Measurements from ENCODE around the gene SNX30. TPM values are rescaled to one million over a fixed set of nuclear protein-coding genes. Genes with fewer than 3 reads are reported as not detected.

SNX30 gene
- total and polyA plus RNA-seq, 4 donors = 1.8 to 13.5 (median 6.5) TPM

DNA sequence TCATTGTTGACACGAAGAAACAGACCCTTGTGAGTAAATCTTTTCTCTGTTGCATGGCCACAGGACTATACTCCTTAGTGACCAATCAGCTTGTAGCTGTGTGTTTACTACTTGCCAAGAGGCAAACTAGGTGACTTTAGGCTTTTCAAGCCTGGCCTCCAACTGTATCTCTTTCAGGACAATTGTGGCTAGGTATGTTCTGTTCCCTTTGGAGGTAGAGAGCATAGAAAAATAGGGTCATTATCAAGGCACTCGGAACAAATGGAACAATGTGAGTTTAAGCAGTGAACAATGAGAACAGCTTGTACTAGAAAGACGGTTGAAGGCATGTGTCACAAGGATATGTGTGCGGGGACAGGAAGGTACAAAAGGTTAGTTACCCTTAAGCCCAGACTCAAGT lies 92.0 kb downstream of the SNX30 start:
- Histone ChIP-seq H3K27ac (ENCODE audit: low read depth in 1 of 2, low read length in 2 of 2) (no peak overlapping the region), H3K4me3 (ENCODE audit: low read depth in 1 of 3, low read length in 3 of 3) (no peak overlapping the region), H3K9ac (ENCODE audit: low read depth in 1 of 2, low read length in 2 of 2) (no peak overlapping the region), H3K9me3 (ENCODE audit: control insufficient read depth in 4 of 4, low read length in 3 of 4) (no peaks in the 10 kb centered on the region), H3K27me3 (ENCODE audit: control insufficient read depth in 4 of 4, insufficient read depth in 4 of 4, low read length in 3 of 4) (no peaks in the 10 kb centered on the region), H3K4me1 (ENCODE audit: control insufficient read depth in 4 of 4, insufficient read depth in 4 of 4, low read length in 3 of 4) (peaks cover 0 to 5% (median 0%) of the 10 kb centered on the region in 4 donors), H3K36me3 (ENCODE audit: control insufficient read depth in 4 of 4, insufficient read depth in 3 of 4, low read depth in 1 of 4, low read length in 3 of 4) (peaks cover 0 to 8% (median 1%) of the 10 kb centered on the region in 4 donors)
- WGBS = 95% methylated on average over 4 of the region's 4 CpGs
- no peak for DNase-seq (ENCODE audit: low spot score)
- TF ChIP-seq, protein P1, sequence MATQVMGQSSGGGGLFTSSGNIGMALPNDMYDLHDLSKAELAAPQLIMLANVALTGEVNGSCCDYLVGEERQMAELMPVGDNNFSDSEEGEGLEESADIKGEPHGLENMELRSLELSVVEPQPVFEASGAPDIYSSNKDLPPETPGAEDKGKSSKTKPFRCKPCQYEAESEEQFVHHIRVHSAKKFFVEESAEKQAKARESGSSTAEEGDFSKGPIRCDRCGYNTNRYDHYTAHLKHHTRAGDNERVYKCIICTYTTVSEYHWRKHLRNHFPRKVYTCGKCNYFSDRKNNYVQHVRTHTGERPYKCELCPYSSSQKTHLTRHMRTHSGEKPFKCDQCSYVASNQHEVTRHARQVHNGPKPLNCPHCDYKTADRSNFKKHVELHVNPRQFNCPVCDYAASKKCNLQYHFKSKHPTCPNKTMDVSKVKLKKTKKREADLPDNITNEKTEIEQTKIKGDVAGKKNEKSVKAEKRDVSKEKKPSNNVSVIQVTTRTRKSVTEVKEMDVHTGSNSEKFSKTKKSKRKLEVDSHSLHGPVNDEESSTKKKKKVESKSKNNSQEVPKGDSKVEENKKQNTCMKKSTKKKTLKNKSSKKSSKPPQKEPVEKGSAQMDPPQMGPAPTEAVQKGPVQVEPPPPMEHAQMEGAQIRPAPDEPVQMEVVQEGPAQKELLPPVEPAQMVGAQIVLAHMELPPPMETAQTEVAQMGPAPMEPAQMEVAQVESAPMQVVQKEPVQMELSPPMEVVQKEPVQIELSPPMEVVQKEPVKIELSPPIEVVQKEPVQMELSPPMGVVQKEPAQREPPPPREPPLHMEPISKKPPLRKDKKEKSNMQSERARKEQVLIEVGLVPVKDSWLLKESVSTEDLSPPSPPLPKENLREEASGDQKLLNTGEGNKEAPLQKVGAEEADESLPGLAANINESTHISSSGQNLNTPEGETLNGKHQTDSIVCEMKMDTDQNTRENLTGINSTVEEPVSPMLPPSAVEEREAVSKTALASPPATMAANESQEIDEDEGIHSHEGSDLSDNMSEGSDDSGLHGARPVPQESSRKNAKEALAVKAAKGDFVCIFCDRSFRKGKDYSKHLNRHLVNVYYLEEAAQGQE (IDR thresholded peaks at IDR 0.05) = no peak
- no peak for TF ChIP-seq RAD21 (IDR thresholded peaks at IDR 0.05)
- TF ChIP-seq JUND (IDR thresholded peaks at IDR 0.05) = no peak
- TF ChIP-seq YY1 (IDR thresholded peaks at IDR 0.05) = no peak
- no peak for TF ChIP-seq GABPA (IDR thresholded peaks at IDR 0.05 in 1 of 2, conservative IDR thresholded peaks at IDR 0.05 in 1 of 2)
- TF ChIP-seq HNF4G (IDR thresholded peaks at IDR 0.05) = no peak
- TF ChIP-seq FOXA2 (IDR thresholded peaks at IDR 0.05) = no peak

DNA sequence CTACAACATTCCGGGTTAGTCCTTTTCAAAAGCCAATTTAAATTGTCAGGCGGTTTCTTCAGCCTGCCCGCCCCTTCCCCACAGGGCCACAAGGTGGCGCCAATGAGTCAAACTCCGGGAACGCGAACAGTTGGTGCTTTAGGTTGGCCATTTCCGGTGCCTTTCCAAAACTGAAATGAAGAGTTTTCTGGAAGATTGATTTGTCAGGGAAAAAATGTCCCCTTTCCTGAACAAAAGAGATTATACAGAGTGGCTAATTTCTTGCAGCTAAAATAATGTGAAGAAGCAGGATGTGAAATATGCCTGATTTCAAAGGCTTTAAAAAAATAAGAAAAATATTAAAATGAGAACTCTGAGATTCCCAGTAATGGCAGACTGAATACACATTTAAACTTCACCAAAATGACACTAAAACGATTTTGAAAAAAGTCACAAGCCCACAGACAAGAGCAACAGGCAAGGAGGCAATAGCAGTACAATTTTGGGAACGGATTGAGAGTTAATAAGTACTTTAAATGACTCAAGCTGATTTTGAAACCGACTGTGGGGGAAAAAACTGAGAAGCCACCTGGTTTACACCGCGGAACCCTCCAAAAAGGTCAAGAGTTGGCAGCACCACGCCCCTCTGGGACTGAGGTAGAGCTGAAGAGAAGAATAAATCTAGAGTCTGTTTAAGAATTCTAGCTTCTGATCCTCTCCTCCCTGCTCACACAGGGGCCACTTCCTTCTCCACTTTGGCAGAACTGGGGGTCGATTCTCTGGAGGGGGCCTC lies 94.4 kb downstream of the SNX30 start:
- 32% methylated on average over 15 of the region's 15 CpGs for WGBS
- Histone ChIP-seq H3K9me3 (ENCODE audit: control insufficient read depth in 4 of 4, low read length in 3 of 4) (no peaks in the 10 kb centered on the region), H3K36me3 (ENCODE audit: control insufficient read depth in 4 of 4, insufficient read depth in 3 of 4, low read depth in 1 of 4, low read length in 3 of 4) (peaks cover 0 to 2% (median 0%) of the 10 kb centered on the region in 4 donors), H3K4me1 (ENCODE audit: control insufficient read depth in 4 of 4, insufficient read depth in 4 of 4, low read length in 3 of 4) (peaks cover 0 to 5% (median 0%) of the 10 kb centered on the region in 4 donors), H3K9ac (ENCODE audit: low read depth in 1 of 2, low read length in 2 of 2) (peak overlapping the region in 1 of 2 donors; percentile 14), H3K4me3 (ENCODE audit: low read depth in 1 of 3, low read length in 3 of 3) (no peak overlapping the region), H3K27me3 (ENCODE audit: control insufficient read depth in 4 of 4, insufficient read depth in 4 of 4, low read length in 3 of 4) (no peaks in the 10 kb centered on the region), H3K27ac (ENCODE audit: low read depth in 1 of 2, low read length in 2 of 2) (no peak overlapping the region)
- TF ChIP-seq FOXA2 (IDR thresholded peaks at IDR 0.05) (no peak), YY1 (IDR thresholded peaks at IDR 0.05) (peak; percentile 78), HNF4A (conservative IDR thresholded peaks at IDR 0.05) (peak in 1 of 2 donors; percentile 24), RAD21 (IDR thresholded peaks at IDR 0.05) (peak; percentile 86 to 92), GABPA (IDR thresholded peaks at IDR 0.05 in 1 of 2, conservative IDR thresholded peaks at IDR 0.05 in 1 of 2) (peak; percentile 38 to 55)
- TF ChIP-seq, protein P2, sequence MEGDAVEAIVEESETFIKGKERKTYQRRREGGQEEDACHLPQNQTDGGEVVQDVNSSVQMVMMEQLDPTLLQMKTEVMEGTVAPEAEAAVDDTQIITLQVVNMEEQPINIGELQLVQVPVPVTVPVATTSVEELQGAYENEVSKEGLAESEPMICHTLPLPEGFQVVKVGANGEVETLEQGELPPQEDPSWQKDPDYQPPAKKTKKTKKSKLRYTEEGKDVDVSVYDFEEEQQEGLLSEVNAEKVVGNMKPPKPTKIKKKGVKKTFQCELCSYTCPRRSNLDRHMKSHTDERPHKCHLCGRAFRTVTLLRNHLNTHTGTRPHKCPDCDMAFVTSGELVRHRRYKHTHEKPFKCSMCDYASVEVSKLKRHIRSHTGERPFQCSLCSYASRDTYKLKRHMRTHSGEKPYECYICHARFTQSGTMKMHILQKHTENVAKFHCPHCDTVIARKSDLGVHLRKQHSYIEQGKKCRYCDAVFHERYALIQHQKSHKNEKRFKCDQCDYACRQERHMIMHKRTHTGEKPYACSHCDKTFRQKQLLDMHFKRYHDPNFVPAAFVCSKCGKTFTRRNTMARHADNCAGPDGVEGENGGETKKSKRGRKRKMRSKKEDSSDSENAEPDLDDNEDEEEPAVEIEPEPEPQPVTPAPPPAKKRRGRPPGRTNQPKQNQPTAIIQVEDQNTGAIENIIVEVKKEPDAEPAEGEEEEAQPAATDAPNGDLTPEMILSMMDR (IDR thresholded peaks at IDR 0.05; ENCODE audit: low read depth, low read length, missing input control) = peak; percentile 99
- TF ChIP-seq, protein P3, sequence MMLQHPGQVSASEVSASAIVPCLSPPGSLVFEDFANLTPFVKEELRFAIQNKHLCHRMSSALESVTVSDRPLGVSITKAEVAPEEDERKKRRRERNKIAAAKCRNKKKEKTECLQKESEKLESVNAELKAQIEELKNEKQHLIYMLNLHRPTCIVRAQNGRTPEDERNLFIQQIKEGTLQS (IDR thresholded peaks at IDR 0.05) = no peak
- TF ChIP-seq, protein P1 (IDR thresholded peaks at IDR 0.05) = no peak
- peak; percentile 84 for DNase-seq (ENCODE audit: low spot score)

Measured in liver (tissue), 9 donors.